ENCODE data around the gene STMND1.

DNA sequence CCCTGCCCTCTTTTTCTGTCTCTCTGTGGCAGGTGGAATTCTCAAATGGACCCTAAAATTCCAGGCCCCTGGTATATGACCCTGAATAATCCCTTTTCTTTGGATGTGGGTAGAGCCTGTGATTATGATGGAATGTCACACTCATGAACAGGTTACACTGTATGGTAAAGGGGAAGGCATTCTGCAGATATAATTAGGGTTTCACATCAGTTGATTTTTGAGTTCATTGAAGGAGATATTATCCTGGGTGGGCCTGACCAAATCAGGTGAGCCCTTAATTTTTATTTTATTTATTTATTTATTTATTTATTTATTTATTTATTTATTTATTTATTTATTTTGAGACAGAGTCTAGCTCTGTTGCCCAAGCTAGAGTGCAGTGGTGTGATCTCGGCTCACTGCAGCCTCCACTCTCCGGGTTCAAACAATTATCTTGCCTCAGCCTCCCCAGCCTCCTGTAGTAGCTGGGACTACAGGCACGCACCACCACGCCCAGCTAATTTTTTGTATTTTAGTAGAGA is 13.7 kb upstream of the STMND1 start:
- no peak for TF ChIP-seq TAF1 (IDR thresholded peaks at IDR 0.05; ENCODE audit: borderline replicate concordance, low read depth, low read length)
- TF ChIP-seq POLR2A (IDR thresholded peaks at IDR 0.05; ENCODE audit: low read depth, low read length): no peak
- TF ChIP-seq POLR2AphosphoS5 (IDR thresholded peaks at IDR 0.05; ENCODE audit: low read depth, low read length): no peak
